Measurements from ENCODE around the gene ZNF398.

DNA sequence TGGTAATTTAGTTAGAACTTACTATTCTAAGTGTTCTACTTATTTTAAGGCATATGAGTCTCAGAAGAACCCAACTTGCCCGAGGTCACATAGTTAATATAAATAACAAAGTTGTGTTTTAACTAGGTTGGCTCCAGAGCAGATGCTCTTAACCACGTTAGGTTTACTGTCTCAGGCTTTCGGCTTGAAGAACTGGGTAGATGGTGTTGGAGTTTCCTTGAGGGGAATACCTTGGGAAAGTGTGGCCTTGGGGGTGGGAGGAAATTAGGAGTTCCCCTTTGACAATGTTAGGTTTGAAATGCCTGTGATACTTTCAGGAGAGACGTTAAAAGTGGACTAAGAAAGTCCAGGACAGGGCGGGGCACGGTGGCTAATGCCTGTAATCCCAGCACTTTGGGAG is 9.6 kb downstream of the ZNF398 start:
- TF ChIP-seq PRPF4 (IDR thresholded peaks at IDR 0.05; ENCODE audit: low read depth, low read length, poor library complexity, severe bottlenecking), result no peak
- TF ChIP-seq ZNF274 (CRISPR knock-in tag; IDR thresholded peaks at IDR 0.05), result no peak
- no peak for TF ChIP-seq JARID2 (CRISPR knock-in tag; IDR thresholded peaks at IDR 0.05; ENCODE audit: insufficient replicate concordance)
- no peak for TF ChIP-seq ZSCAN20 (CRISPR knock-in tag; IDR thresholded peaks at IDR 0.05; ENCODE audit: borderline replicate concordance)
- no peak for TF ChIP-seq SP2 (CRISPR knock-in tag; IDR thresholded peaks at IDR 0.05)
- no peak for TF ChIP-seq ZNF746 (CRISPR knock-in tag; IDR thresholded peaks at IDR 0.05)
- TF ChIP-seq JUNB (CRISPR knock-in tag; IDR thresholded peaks at IDR 0.05; ENCODE audit: borderline replicate concordance), result no peak
